ENCODE measurements around the gene IGF1R. TPM values are rescaled to one million over a fixed set of nuclear protein-coding genes. Genes with fewer than 3 reads are reported as not detected.
A peak's percentile ranks its signal among the peaks of the same experiment; 100 is the strongest.

The IGF1R gene
- total RNA-seq, 4 donors from 2014 or later, result 51.5 to 146 (median 89.6) TPM

- H3K27ac ChIP-seq, result peak overlapping the region; percentile 84 to 95 (median 91)
- intact Hi-C loops (cut with DNase I), result no loop called here
- no peaks in the 10 kb centered on the region for H3K9me3 ChIP-seq
- peaks cover 29 to 30% of the 10 kb centered on the region in 2 donors for H3K4me1 ChIP-seq
- TF ChIP-seq POLR2A (IDR thresholded peaks at IDR 0.05) (no peak), CTCF (IDR thresholded peaks at IDR 0.05) (no peak)
- peak; percentile 38 to 59 for DNase-seq
- 49 to 52% methylated on average over 11 of the region's 11 CpGs for WGBS, 2 donors
- H3K4me3 ChIP-seq (replicated peaks in 1 of 3), result no peak overlapping the region
- H3K36me3 ChIP-seq, result peaks cover 0 to 7% of the 10 kb centered on the region in 2 donors
- H3K27me3 ChIP-seq, result no peaks in the 10 kb centered on the region
Measured at GRCh38 chr15:98924401-98925049, 276.2 kb downstream of the IGF1R start.

GRCh38 chr15:98926236-98926635 is 277.9 kb downstream of the IGF1R start:
- no peaks in the 10 kb centered on the region for H3K27me3 ChIP-seq
- DNase-seq, result no peak
- no peaks in the 10 kb centered on the region for H3K9me3 ChIP-seq
- no peak overlapping the region for H3K27ac ChIP-seq
- intact Hi-C loops (cut with DNase I), result no loop called here
- peaks cover 0 to 15% of the 10 kb centered on the region in 2 donors for H3K36me3 ChIP-seq
- peaks cover 29 to 30% of the 10 kb centered on the region in 2 donors for H3K4me1 ChIP-seq
- WGBS, 2 donors, result 96 to 100% methylated on average over 1 of the region's 1 CpG
- no peak overlapping the region for H3K4me3 ChIP-seq (replicated peaks in 1 of 3)
- TF ChIP-seq CTCF (IDR thresholded peaks at IDR 0.05), result no peak
- no peak for TF ChIP-seq POLR2A (IDR thresholded peaks at IDR 0.05)

DNA sequence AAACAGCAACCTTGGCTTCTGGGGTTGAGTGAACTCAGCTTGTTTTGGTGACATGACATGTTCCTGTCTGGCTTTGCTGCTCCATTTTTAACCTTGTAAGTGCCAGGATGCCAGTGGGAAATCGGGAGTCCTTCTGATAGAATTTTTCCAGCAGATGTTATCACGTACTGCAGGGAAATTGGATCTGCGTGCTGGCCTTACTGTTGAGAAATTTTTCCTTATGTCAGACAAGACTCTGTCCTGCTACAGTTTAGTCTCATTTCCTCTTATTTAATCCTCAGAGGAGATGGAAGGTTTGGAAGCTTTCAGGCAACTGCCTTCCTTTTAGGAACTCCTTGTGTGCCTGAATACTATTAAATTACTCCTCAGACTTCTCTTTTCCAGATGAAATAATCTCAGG is 278.7 kb downstream of the IGF1R start:
- Histone ChIP-seq H3K9me3 (no peaks in the 10 kb centered on the region), H3K27ac (peak overlapping the region in 1 of 3 donors; percentile 39), H3K36me3 (peaks cover 0 to 13% of the 10 kb centered on the region in 2 donors), H3K4me1 (peaks cover 29 to 30% of the 10 kb centered on the region in 2 donors), H3K27me3 (no peaks in the 10 kb centered on the region), H3K4me3 (replicated peaks in 1 of 3) (no peak overlapping the region)
- DNase-seq, result no peak
- WGBS, 2 donors, result 64 to 72% methylated on average over 3 of the region's 3 CpGs
- TF ChIP-seq CTCF (IDR thresholded peaks at IDR 0.05) (no peak), POLR2A (IDR thresholded peaks at IDR 0.05) (no peak)
- intact Hi-C loops (cut with DNase I), result no loop called here

DNA sequence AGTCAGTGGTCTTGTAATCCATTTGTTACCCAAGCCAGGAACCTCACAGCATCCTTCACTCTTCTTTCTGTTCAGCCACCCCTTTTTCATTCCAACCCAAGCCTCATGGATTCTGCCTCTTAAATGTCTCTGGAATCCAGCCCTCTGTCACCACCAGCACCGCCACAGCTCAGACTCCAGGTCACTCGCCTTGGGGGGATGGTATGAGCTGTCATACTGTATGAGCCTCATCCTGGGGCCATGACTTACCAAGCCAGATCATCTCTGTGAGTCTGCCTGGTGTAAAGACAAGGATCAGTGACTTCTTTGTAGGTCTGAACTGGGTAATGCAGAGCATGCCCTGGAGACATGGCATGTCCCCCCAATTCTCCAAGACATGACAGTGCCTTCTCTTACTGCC is 279.7 kb downstream of the IGF1R start:
- Histone ChIP-seq H3K4me3 (replicated peaks in 1 of 3) (no peak overlapping the region), H3K4me1 (peaks cover 25 to 29% of the 10 kb centered on the region in 2 donors), H3K36me3 (peaks cover 0 to 8% of the 10 kb centered on the region in 2 donors), H3K9me3 (no peaks in the 10 kb centered on the region), H3K27ac (no peak overlapping the region), H3K27me3 (no peaks in the 10 kb centered on the region)
- DNase-seq, result no peak
- TF ChIP-seq CTCF (IDR thresholded peaks at IDR 0.05) (no peak), POLR2A (IDR thresholded peaks at IDR 0.05) (no peak)
- 78 to 100% methylated on average over 2 of the region's 2 CpGs for WGBS, 2 donors
- intact Hi-C loops (cut with DNase I), result no loop called here

DNA sequence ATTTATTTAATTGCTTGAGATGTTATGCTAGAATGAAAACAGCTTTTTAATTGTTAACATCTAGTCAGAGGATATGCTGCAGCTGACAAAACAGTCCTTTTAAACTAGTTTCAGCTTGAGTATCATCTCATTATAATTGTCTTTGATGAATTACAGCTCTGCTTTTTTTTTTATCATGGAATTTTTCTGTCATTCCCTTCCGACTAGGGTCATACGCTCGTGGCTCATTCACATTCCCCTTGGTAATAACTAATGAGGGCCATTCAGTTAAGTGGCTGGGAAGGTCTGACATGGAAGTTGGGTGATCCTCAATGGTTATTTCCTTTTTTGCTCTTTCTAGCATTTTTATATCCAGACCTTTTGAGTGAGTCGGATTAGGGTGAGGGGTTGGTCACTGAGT is 282.2 kb downstream of the IGF1R start:
- H3K9me3 ChIP-seq, result no peaks in the 10 kb centered on the region
- no peak overlapping the region for H3K27ac ChIP-seq
- H3K27me3 ChIP-seq, result no peaks in the 10 kb centered on the region
- H3K36me3 ChIP-seq, result peaks cover 0 to 8% of the 10 kb centered on the region in 2 donors
- H3K4me3 ChIP-seq (replicated peaks in 1 of 3), result no peak overlapping the region
- intact Hi-C loops (cut with DNase I), result no loop called here
- TF ChIP-seq CTCF (IDR thresholded peaks at IDR 0.05) (no peak), POLR2A (IDR thresholded peaks at IDR 0.05) (no peak)
- H3K4me1 ChIP-seq, result peaks cover 8 to 18% of the 10 kb centered on the region in 2 donors
- DNase-seq, result no peak
- 81 to 88% methylated on average over 4 of the region's 4 CpGs for WGBS, 2 donors
